Activated CD4-positive, alpha-beta T cell treated with anti-CD3 and anti-CD28 coated beads, Interleukin-2, amount 50 U/mL, for 24 hours (primary cell): Measurements from ENCODE around the gene PEX11G.
A peak's percentile ranks its signal among the peaks of the same experiment; 100 is the strongest.

ENCODE experiments used
- DNase-seq, 2 donors: peaks; one replicate each; pipeline ENCODE4 v3.0.0-alpha.2; 2020; ENCODE audit warnings: low read depth in 1 of 2, low spot score in 1 of 2

PEX11G gene

GRCh38 chr19:7500811-7501450 lies 12.1 kb upstream of the PEX11G start:
- peak in 1 of 2 donors; percentile 34 for DNase-seq

GRCh38 chr19:7497292-7497691 lies 8.5 kb upstream of the PEX11G start:
- DNase-seq = no peak

GRCh38 chr19:7494416-7495098 lies 5.7 kb upstream of the PEX11G start:
- no peak for DNase-seq

GRCh38 chr19:7492558-7492957 lies 3.7 kb upstream of the PEX11G start:
- DNase-seq = no peak

GRCh38 chr19:7492142-7492541 lies 3.3 kb upstream of the PEX11G start:
- DNase-seq = no peak

- no peak for DNase-seq
These were observed 792 bp upstream of the PEX11G start for GRCh38 chr19:7489609-7490044.

- no peak for DNase-seq
These were observed 1.9 kb downstream of the PEX11G start for GRCh38 chr19:7486923-7487322.

GRCh38 chr19:7483720-7484201 lies 5.1 kb downstream of the PEX11G start:
- DNase-seq = no peak

GRCh38 chr19:7482584-7483439 lies 6.0 kb downstream of the PEX11G start:
- DNase-seq = no peak

GRCh38 chr19:7480970-7481255 lies 7.9 kb downstream of the PEX11G start:
- no peak for DNase-seq

- no peak for DNase-seq
These were observed 8.4 kb downstream of the PEX11G start for GRCh38 chr19:7480222-7480969.

- no peak for DNase-seq
These were observed 10.0 kb downstream of the PEX11G start for GRCh38 chr19:7478843-7479227.

- no peak for DNase-seq
These were observed 10.5 kb downstream of the PEX11G start for GRCh38 chr19:7478173-7478842.

GRCh38 chr19:7477758-7478157 lies 11.1 kb downstream of the PEX11G start:
- DNase-seq = no peak

GRCh38 chr19:7476777-7477494 lies 11.9 kb downstream of the PEX11G start:
- DNase-seq = no peak

- no peak for DNase-seq
These were observed 12.6 kb downstream of the PEX11G start for GRCh38 chr19:7476241-7476640.

- no peak for DNase-seq
These were observed 13.2 kb downstream of the PEX11G start for GRCh38 chr19:7475665-7476064.

GRCh38 chr19:7471696-7472615 lies 16.9 kb downstream of the PEX11G start:
- DNase-seq = no peak
